ENCODE results near the gene UBL7.

- TF ChIP-seq EZH2phosphoT487 (IDR thresholded peaks at IDR 0.05; ENCODE audit: insufficient read depth, low read depth): no peak
- no peak for TF ChIP-seq EZH2 (IDR thresholded peaks at IDR 0.05; ENCODE audit: insufficient read depth, poor library complexity, severe bottlenecking)
Measured at GRCh38 chr15:74468341-74469032, 7.5 kb upstream of the UBL7 start.

Measured in GM23248 (cell line).